H1 (cell line): Measurements from ENCODE around the gene ABCA1.

Experiments
- CTCF ChIP-seq, 3 experiments: IDR thresholded peaks; 1 replicate in 2 of 3; 2 replicates in 1 of 3; pipeline versions ENCODE4 v1.5.1 to v1.6.1; 2011; ENCODE audit warnings: low read length in 3 of 3, mild to moderate bottlenecking in 3 of 3, inconsistent platforms in 2 of 3, low read depth in 1 of 3, moderate library complexity in 1 of 3; ENCODE audit not compliant: insufficient read depth in 1 of 3; ENCODE audit errors: control extremely low read depth in 1 of 3
- EP300 ChIP-seq, 2 experiments: IDR thresholded peaks; 1 replicate in 1 of 2; 2 replicates in 1 of 2; pipeline ENCODE4 v1.6.1; 2011 to 2012; ENCODE audit warnings: low read depth in 2 of 2, low read length in 2 of 2, mild to moderate bottlenecking in 2 of 2, borderline replicate concordance in 1 of 2, inconsistent platforms in 1 of 2, moderate library complexity in 1 of 2
- GTF2F1 ChIP-seq: IDR thresholded peaks from 2 replicates; pipeline ENCODE4 v1.6.1; 2012; ENCODE audit warnings: low read depth, low read length, improper control_type of control experiment, borderline replicate concordance
- JUN ChIP-seq: IDR thresholded peaks from 2 replicates; pipeline ENCODE4 v1.6.1; 2011; ENCODE audit warnings: low read depth, mild to moderate bottlenecking, improper control_type of control experiment, low read length
- SP1 ChIP-seq: IDR thresholded peaks from 2 replicates; pipeline ENCODE4 v1.6.1; 2011; ENCODE audit warnings: low read depth, low read length
- TCF12 ChIP-seq: IDR thresholded peaks from 2 replicates; pipeline ENCODE4 v1.6.1; 2011; ENCODE audit warnings: low read depth, mild to moderate bottlenecking, low read length

GRCh38 chr9:104819033-104819432 is 108.9 kb downstream of the ABCA1 start:
- no peak for TF ChIP-seq SP1
- TF ChIP-seq JUN, result no peak
- no peak for TF ChIP-seq TCF12
- no peak for TF ChIP-seq GTF2F1
- no peak for TF ChIP-seq EP300 (IDR thresholded peaks at IDR 0.05; ENCODE audit: borderline replicate concordance in 1 of 2, low read depth in 2 of 2, low read length in 2 of 2)
- no peak for TF ChIP-seq CTCF (IDR thresholded peaks at IDR 0.05; ENCODE audit: control extremely low read depth in 1 of 3, insufficient read depth in 1 of 3, low read depth in 1 of 3, low read length in 3 of 3)
